HG03196 (cell line): ENCODE data around the gene ABLIM3.
"Not testable (repeated sequence)": the region's sequence is repeated elsewhere in the genome, so short reads cannot be mapped to it uniquely, and the experiment has no call there.

Experiments
- ATAC-seq: cut with Tn5 transposase; IDR thresholded peaks from one replicate; pipeline ENCODE4 v1.9.1; 2021; ENCODE audit not compliant: unreplicated experiment

ABLIM3 gene

DNA sequence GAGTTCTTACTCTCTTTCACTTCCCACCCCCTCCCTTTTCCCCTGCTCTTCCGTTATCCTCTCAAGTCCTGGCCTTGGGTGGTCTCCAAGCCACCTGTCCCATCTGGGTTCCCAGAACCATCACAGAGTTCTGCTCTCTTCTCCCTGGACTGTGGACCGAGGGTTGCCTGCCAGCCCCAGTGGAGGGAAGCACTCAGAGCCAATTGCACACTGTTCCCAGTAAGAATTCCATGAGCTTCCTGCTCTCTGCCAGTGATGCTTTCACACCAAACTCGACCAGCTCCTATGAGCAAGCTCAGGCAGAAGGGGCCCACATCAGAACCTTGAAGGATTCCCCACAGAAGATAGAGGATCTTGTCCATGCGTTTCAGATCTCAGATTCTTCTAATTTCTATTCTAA is 110.3 kb downstream of the ABLIM3 start:
- ATAC-seq, result no peak

DNA sequence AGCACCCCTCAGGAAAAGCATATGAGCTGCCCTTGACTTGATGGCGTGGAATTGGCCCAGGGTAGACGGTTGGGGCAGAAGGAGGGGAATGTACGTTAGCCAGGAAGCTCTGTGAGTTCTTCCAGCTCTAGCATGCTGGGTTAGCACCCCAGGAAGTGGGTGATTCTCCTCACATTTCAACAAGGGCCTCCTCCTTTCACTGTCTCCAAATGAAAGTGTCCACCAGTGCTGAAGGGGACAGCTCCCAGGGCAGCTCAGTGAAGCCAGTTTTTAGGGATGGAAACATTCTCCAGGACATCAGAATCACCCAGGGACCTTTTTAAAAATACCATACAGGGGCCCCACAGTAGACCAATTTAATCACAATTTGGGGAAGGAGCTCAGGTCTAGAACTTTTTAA is 113.2 kb downstream of the ABLIM3 start:
- no peak for ATAC-seq

DNA sequence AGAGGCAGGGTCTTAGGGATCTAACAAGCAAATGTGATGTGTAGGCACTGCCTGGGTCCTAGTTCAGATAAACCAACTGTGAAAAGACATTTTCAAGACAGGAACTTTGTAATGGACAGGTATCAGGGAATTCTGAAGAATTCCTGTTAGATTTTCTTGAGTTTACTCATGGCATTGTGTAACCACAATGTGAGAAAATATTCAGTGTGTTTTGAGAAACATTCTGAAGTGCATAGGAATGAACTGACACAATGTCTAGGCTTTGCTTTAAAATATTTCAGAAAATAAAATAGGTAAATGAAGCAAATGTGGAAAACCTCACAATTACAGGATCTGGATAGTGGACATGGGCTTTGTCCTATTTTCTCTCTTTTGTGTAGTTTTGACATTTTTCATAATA is 115.2 kb downstream of the ABLIM3 start:
- ATAC-seq, result no peak

DNA sequence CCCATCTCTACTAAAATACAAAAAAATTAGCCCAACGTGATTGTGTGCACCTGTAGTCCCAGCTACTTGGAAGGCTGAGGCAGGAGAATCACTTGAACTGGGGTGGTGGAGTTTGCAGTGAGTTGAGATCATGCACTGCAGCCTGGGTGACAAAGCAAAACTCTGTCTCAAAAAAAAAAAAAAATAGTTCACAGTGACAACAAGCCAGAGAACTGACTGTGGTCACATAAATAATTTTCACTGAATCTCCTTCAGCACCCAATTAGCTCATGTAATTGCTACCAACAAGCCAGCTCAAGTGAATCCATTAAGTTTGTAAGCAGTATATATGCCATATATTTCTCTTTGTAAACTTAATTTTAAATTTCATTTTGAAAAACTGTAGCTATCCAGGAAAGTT is 115.8 kb downstream of the ABLIM3 start:
- no peak for ATAC-seq

- no peak for ATAC-seq
Observed at GRCh38 chr5:149257889-149258705, 116.8 kb downstream of the ABLIM3 start.

- no peak for ATAC-seq
Observed at GRCh38 chr5:149260761-149261160, 119.5 kb downstream of the ABLIM3 start.

GRCh38 chr5:149261246-149261645 is 120.0 kb downstream of the ABLIM3 start:
- no peak for ATAC-seq

- no peak for ATAC-seq
Observed at GRCh38 chr5:149262315-149262714, 121.0 kb downstream of the ABLIM3 start.

GRCh38 chr5:149264439-149265067 is 123.3 kb downstream of the ABLIM3 start:
- ATAC-seq, result peak; percentile 87

- ATAC-seq, result no peak
Observed at GRCh38 chr5:149265068-149265465, 123.8 kb downstream of the ABLIM3 start.

DNA sequence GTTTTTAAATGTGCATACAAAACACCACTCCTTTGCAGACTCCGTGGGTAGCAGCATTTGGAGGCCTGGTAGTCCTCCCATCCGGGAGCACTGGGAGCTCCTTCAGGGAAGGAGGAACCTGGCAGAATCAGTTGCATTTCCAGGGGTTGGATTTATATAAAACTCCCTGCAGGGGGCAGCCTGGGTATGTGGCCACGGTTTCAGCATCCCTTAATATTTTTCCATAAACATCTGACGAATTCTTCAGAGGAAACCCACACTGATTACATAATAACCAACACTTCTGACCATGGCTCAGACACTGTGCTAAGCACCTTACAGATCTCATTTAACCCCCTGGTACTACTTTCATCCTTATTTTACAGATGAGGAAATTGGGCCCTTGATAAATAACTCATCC is 124.3 kb downstream of the ABLIM3 start:
- ATAC-seq, result no peak

DNA sequence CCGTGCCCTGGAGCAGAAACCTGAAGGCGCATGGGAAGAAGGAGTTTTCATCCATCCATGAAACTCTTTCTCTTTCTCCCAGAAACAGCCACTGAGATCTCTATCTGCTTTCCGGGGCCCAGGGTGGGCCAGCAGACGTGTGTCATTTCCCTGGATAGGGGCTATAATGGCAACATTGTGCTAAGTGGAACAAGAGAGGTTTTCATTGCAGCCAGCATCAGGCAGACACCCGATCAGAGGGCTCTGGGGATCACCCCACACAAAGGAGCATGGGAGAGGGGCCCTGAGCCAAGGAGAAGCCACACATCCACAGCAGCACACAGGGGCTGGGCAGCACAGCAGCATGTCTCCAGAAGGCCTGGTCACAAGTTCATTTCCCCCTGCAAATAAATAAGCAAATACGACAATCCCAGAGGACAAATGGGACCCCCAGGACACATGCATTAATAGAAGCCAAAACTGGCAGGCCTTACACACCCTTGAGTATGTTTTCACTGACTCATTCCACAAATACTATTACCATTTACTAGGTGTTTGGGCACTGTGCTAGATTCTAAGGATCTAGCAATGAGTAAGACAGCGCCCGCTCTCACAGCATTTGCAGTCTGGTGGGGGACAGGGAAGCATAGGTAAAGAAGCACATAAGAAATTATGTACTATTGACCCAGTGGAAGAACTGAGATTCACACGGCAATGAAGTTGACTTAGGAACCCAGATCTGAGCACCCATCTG is 126.1 kb downstream of the ABLIM3 start:
- no peak for ATAC-seq

- no peak for ATAC-seq
Observed at GRCh38 chr5:149268928-149269557, 127.8 kb downstream of the ABLIM3 start.

GRCh38 chr5:149271195-149271715 is 130.0 kb downstream of the ABLIM3 start:
- ATAC-seq, result no peak

DNA sequence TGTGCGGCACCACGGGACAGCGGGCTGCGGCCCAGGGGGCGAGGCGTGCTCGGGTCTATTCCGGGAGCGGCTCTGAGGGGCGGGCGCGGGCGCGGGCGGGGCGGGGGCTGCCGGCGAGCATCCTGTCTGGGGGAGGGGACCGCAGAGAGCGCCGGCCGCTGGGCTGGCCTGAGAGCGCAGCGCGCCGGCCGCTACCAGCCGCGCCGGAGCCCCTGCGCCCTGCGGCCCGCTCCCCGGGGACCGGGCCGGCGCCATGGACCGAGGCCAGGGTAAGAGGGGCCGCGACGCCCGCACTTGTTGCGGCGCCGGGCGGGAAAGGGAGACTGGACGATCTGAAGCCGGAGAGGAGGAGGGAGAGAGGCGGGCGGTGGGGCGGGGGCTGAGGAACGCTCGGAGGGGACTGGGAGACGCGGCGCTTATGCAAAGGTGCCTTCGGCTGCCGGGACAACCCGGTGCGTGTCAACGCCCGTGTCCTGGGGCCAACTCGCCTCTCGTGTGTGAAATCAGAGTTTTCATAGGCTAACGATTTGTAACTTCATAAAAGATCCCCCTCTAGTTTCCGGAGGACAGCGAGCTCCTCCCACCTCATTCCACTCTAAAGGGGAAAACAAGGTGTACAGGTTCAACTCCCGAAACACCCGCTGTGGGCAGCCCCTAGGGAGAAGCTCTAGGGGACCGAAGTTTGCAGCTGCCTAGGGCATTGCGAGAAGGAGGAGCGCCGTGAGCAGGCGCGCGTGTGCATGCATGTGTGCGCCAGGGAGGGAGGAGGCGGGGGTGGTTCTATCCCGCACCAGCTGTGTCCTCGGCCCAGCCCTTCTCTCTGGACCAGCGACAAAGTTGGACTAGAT is 130.6 kb downstream of the ABLIM3 start, which contains the start of gene AFAP1L1:
TSS of gene AFAP1L1 (plus strand) at position 144 of the 848 bp plus-strand sequence. CDS start at position 254, 110 bp downstream.
- no peak for ATAC-seq

DNA sequence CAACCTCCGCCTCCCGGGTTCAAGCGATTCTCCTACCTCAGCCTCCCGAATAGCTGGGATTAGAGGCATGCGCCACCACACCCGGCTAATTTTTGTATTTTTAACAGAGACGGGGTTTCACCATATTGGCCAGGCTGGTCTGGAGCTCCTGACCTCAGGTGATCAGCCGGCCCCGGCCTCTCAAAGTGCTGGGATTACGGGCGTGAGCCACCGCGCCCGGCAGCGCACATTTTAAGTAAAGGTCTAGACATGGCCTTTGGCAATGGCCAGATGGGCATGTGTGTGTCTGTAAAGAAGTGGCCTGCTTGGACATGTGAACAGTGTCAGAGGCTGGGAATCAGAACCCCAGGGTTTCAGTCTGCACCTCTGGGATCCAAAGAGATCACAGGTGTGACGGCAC is 131.5 kb downstream of the ABLIM3 start:
- not testable (repeated sequence) for ATAC-seq

GRCh38 chr5:149273237-149273636 is 131.9 kb downstream of the ABLIM3 start:
- ATAC-seq, result no peak

DNA sequence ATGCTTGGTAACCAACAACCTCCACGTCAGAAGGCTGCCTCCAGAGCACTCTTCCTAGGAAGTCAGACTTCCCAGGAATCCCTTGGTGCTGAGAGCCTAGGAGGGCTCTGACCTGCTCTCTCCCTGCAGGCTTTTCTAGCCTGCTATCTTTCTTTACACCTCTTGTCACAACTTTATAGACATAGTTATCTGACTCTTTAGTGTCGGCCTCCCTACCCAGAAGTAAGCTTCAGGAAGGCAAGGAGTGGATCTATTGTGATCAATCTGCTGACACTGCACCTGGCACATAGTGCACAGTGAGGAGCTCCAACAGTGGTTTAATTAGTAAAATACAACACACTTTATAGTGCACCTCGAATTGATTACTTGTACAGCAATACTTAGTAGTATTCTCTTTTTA is 132.7 kb downstream of the ABLIM3 start:
- no peak for ATAC-seq

DNA sequence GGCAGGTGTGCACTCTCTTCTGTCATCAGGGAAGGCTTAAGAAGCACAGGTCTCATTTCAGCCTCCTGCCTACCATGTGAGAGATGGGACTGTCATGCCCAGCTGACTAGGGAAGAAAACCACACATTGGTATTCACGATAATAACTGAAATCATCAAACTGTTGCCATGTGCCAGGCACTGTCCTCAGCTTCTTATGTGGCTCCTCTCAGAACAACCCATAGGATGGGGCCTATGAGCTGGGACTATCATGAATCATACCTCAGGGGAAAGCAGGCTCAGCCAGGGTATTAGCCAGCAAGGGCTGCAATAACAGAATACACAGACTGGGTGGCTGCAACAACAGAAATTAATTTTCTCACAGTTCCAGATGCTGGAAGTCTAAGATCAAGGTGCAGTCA is 133.6 kb downstream of the ABLIM3 start:
- ATAC-seq, result no peak

DNA sequence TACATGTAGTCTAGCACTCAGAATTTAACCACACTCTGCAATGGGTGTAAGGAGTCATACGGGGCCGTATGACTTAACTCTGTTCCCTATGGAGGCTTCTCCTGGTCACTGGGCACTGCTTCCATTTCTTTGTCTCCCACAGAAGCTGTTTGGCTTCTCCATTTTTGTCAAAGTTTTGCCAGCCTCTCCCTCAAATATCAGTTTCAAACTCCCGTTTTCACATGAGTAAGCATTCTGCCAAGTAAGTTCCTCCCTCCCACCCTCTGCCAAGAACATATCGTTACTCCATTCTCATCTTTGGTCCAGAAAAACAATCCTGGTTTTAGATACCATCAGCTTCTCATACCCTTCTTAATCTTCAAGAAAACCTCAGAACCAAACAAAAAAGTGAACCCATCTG is 136.5 kb downstream of the ABLIM3 start:
- no peak for ATAC-seq
